Dermis microvascular lymphatic vessel endothelial cell (primary cell): ENCODE results near the gene KRTAP16-1. TPM values are rescaled to one million over a fixed set of nuclear protein-coding genes. Genes with fewer than 3 reads are reported as not detected.
"Not testable (repeated sequence)": the region's sequence is repeated elsewhere in the genome, so short reads cannot be mapped to it uniquely, and the experiment has no call there.

Experiments
- DNase-seq, 2 donors: peaks; one replicate each; pipeline versions ENCODE4 v3.0.0 to v3.0.0-alpha.2; 2010; ENCODE audit warnings: low read depth in 2 of 2
- total RNA-seq: library from RNA; depleted of rRNA; stranded (reverse); fragments of >200 nt; gene quantifications from 2 replicates; pipeline ENCODE4 v1.2.1, GENCODE V29; 2014

Gene KRTAP16-1
- total RNA-seq, 1 donor from 2014 or later: not detected

- no peak for DNase-seq
Measured at GRCh38 chr17:41301916-41302901, 6.9 kb downstream of the KRTAP16-1 start, which contains the start of gene KRTAP29-1. Gene KRTAP29-1 (minus strand): TSS chr17:41302851. CDS start chr17:41302851, 0 bp downstream.

DNA sequence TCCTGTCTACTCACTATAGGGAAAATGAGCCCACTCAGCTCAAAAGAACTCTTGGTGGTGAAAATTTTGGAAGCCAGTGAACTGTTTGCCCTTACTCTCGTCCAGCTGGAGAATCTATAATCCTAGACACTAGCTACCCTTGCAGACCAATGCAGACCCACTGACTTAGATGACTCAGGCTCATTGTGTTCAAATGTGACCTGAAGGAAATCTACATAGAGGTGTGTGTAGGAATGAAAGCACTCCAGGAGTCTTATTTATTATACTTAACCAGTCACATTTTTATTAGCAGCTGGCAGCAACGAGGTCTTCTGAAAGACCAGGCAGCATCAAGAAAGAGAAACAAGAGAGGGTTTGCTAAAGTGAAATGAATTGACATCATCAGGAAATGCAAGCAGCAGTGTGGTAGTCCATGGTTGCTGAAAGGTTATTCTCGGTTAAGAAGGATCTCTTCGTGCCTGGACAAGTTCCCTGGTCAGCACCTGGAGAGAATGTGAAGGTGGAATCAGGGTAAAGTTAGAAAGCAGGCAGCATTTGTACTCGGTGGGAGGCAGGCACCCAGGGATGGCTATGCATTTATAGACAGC, 7.8 kb downstream of the KRTAP16-1 start:
- DNase-seq: no peak

DNA sequence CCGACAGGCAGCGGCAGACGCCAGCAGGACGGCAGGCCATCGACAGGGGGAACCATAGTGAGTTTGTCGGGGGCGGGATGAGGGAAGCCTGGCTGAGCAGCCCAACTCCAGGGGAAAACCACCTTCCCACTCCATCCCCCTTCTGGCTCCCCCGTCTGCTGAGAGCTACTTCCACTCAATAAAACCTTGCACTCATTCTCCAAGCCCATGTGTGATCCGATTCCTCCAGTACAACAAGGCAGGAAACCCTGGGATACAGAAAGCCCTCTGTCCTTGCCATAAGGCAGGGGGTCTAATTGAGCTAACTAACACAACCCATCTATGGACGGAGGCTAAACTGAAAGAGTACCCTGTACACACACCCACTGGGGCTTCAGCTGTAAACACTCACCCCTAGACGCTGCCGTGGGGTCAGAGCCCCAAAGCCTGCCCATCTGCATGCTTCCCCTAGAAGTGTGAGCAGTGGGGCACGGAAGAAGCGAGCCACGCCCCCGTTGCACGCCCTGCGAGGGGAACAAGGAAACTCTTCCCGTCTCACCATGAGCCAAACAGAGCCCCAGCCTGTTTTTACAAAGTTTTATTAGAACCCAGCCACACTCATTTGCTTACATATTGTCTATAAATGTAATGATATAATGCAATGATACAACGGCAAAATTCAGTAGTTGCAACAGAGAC, 10.5 kb downstream of the KRTAP16-1 start:
- DNase-seq: no peak

GRCh38 chr17:41296846-41297245, 12.3 kb downstream of the KRTAP16-1 start:
- no peak for DNase-seq

DNA sequence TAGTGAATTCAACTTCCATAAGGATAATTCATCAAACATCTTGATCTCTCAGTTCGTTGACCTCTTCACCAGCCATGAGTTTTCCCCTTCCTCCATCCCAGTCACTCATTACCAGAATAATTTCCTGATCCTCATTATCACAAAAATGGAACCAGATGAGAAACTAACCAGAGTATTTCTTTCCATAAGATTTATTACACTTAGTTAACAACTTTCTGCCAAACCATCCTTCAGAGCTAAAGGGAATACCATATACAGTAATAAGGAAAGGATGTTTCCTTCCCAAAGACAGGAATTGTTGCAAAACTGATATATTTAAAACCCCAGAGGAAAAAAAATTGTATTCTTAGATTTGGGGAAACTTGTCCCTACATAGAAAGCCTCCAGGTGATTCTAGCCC, 15.1 kb downstream of the KRTAP16-1 start:
- no peak for DNase-seq

DNA sequence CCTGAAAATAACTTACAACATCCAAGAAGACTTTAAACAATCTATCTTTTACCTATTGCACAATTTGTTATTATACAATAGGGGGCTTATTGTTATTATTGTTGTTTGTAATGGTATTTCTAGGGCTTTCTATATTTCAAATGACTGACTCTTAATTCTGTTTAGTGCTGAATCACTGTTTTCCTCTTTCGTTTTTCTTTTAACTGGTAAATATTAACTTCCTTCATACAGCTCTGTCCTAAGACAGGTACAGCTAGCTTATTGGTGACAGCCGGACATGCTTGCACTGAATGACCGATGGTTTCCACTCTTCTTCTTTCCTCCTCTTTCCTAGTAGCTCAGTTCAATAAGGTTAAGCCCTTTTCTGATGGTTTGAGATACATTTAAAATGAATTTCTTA, 22.1 kb downstream of the KRTAP16-1 start:
- no peak for DNase-seq

GRCh38 chr17:41284546-41284945, 24.6 kb downstream of the KRTAP16-1 start:
- no peak for DNase-seq

GRCh38 chr17:41284043-41284442, 25.1 kb downstream of the KRTAP16-1 start:
- no peak for DNase-seq

GRCh38 chr17:41278176-41278955, 30.7 kb downstream of the KRTAP16-1 start:
- no peak for DNase-seq

- not testable (repeated sequence) for DNase-seq
Measured at GRCh38 chr17:41275648-41276190, 33.4 kb downstream of the KRTAP16-1 start, which contains the start of gene KRTAP9-7. Gene KRTAP9-7 (plus strand): TSS chr17:41275698. CDS start chr17:41275698, 0 bp downstream.

DNA sequence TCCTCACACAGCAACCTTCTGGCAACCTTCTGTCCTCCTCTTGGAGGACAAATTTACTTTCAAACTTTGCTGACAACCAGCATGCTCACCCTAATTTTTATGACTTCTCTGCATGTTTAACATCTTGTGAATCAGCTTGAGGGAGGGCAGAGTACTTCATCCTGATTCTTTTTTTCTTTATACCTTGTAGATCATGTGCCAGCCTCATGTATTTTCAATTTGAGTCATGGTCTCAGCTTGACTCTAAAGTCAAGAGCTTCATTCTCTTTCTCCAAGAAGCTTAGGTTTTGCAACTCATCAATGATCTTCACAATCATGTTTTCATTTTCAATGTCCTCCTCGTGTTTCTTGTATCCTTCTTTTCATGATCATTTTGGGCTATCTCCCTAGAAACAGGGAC, 37.3 kb downstream of the KRTAP16-1 start:
- DNase-seq: no peak

- not testable (repeated sequence) for DNase-seq
Measured at GRCh38 chr17:41271323-41271722, 37.8 kb downstream of the KRTAP16-1 start.

DNA sequence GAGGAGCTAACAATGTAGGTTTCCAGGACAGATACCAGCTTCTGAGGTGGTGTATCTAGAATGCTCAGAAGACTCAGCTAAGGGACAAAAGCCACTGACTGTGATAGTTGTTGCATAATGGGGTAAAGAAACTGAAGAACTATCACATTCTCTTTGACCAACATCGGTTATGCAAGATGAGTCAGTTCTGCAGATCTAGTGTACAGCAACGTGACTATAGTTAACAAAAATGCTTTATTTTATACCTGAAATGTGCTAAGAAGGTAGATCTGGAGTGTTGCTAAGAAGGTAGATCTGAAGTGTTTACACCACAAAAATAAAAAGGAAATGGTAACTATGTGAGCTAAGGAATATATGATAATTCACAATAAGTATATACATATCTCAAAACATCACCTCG, 41.4 kb downstream of the KRTAP16-1 start:
- DNase-seq: no peak

DNA sequence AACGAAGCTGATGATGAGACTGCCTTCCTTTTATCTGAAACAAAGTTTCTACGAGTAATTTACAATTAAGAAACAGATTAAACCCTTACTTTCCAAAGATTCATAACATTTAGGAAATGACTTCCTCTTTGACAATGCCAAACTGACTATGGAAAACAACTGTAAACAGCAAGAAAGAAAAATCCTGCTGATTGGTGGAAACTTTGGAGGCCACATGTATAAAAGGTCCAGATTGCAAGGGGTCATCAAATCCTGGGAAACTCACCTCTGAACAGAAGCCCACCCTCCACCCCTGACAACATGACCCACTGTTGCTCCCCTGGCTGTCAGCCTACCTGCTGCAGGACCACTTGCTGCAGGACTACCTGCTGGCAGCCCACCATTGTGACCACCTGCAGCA, 44.0 kb downstream of the KRTAP16-1 start, which contains the start of gene KRTAP9-6:
Gene KRTAP9-6 (plus strand): TSS at position 301 of the 400 bp plus-strand sequence. CDS start 0 bp downstream, at position 301.
- DNase-seq: no peak

DNA sequence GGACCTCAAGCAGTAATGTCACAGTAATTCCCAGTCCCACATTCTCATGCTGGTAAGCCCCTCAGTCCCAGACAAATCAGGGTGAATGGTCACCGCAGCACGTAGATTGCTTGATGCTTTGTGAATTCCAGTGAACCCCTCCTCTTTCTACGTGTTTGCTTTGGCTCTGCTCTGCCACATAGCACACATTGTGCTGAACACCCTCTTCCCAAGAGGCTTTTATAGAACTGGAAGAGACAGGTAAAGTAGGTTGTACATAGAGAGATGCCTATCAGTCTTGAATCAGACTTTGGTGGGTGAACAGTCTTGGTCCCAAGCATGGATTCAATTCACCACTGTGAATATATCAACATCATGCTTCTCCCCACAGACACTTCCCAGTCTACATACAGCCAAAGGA, 44.5 kb downstream of the KRTAP16-1 start:
- no peak for DNase-seq

DNA sequence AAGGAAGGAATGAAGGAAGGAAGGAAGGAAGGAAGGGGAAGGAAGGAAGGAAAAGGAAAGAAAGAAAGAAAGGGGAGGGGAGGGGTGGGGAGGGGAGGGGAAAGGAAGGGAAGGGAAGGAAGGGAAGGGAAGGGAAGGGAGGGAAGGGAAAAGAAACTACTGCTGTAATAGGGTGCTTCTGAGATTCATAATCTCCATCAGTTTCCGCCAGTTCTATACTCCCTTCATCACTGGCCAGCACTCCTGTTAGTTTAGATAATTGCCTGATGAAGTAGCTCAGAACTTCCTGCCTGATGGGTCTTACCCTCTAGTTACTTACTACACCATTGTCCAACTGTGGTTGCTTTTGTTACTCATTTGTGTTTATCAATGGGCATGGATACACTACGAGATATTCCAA, 45.9 kb downstream of the KRTAP16-1 start:
- no peak for DNase-seq

- no peak for DNase-seq
Measured at GRCh38 chr17:41258406-41258805, 50.7 kb downstream of the KRTAP16-1 start.
